GM18873 (cell line): ENCODE measurements around the gene IL32.

Source experiments
- ATAC-seq: cut with Tn5 transposase; IDR thresholded peaks from one replicate; pipeline ENCODE4 v1.9.1; 2021; ENCODE audit warnings: mild to moderate bottlenecking, moderate library complexity, moderate number of reproducible peaks; ENCODE audit not compliant: unreplicated experiment, low FRiP score

Gene IL32

DNA sequence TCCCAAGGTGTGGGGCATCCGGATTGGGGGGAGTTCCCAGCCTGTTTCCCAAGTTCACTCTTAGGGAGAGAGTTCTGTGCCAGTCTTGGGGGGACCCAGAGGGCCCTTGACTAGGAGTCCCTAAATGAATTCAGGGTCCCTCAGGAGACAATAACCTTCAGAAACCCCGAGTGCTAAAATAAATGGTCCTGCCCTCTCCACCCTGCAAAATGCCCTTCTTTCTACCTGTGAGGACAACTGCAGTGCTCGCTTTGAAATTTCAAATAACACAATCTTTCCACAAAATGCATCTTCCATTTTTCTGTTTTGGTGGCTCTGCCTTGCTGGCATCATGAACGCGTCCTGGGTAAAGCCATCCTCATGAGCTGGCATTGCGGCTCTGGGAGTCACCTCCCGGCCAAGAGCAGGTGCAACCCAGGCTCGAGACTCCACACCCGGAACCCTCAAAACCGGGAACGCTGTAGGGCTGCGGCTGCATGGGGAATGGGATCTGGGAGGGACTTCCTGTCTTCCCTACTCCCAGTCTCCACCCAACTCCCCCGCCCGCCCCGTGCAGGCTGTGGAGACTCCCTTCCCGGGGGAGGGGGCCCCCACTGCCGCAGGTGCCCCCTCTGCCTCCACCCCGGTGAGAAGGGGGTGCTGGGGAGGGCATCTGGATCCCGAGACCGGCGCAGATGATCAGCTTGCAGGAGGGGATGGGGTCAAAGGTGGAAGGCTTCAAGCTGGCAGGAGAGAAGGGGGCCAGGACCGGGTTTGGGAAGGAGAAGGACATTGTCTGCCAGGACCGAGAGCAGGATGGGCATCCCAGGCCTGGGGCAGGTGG lies 46.8 kb downstream of the IL32 start, which contains the start of gene ZNF205:
TSS of gene ZNF205 (plus strand) at position 529 of the 823 bp plus-strand sequence. CDS start 845 bp downstream, outside the sequence.
- no peak for ATAC-seq

DNA sequence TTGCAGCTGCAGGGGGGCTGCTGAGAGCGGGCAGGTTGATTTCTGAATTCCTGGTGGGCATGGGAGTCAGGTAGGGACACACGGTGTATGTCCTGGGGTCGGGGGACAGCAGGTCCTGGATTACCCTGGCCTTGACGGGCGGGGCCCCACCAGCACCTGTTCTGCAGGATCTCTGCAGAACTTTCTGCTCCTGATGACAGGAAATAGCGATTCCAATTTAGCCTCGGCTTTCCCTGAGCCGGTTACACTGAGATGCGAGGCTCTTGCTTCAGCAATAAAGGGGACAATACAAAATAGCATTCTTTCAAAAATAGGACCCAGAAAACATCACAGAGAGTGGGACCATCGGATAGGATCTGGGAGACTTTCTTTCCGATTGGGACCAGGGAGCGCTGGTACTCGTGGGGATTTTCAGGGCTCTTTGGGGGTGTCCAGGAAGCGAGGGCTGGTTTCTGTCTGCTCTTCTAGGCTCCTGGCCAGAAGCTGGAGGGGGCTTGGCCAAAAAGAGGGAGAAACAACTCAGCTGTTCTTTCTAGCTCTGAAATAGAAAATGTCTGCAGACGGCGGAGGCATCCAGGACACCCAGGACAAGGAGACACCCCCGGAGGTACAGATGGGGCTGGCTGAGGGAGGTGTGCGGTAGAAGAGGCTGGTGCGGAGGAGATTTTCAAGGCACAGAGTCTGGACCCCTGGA lies 47.6 kb downstream of the IL32 start:
- ATAC-seq, result no peak

DNA sequence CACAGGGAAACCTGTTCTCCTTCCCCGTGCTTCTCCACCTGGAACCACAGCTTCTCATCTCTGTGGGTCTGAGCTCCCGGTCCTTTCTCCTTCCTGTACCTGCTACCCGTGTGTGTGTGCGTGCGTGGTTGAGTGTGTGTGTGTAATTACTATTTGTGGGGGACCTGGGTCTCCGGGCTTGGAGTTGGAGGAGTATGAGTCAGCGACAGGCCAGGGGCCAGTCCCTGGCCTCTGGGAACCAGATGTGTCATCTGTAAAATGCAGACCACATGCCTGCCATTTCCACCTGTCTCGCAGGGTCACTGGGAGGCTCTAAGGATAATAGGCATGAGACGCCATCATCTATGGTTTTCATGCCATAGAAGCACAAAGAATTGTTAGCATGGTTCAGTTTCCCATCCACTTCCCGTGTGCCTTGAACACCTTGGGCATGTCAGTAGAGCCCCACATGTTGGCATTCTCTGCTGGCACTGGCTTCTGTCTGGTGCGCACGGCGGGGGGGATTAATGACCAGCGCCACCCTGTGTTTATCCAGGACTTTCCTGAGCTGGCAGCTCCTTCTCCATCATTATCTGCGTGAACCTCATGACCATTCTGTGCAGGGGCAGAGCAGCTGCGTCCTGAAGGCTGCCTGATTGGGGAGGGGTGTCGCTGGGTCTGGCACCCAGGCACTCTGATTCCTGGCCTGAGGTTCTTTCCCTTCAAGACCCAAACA lies 48.5 kb downstream of the IL32 start:
- ATAC-seq, result no peak

DNA sequence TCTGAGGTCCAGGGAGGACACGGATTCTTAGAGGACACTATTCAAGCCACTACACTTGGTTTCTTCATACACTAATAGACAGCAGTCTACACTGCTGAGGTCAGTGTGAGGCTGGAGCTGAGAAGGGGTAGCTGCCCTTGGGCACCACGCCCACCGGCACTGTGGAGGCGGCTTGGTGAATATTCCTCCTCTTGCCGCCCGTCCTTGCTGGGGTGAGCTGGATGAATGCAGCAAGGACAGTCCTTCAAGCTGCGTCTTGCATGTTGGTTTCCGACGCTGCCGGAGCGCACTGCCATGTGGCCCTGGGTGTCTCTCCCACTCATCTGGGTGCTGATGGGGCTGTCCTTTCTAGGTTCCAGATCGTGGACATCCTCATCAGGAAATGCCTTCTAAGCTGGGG lies 49.6 kb downstream of the IL32 start:
- ATAC-seq, result no peak

DNA sequence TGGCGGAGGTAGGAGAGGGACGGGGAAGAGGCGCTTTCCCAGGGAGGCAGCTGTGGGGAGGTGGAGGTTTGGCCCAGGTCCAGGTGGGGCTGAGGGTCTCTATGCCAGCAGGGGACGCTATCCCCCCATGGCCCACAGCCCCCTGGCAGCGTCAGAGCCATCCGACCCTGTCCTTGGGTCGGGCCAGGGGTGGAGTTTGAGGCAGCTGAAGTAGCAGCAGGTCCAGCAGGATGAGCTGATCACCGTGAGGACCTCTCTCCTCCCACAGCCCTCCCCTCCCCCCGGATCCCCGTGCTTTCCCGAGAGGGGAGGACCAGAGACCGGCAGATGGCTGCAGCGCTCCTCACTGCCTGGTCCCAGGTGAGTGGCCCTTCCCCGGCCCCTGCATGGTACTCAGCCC lies 50.1 kb downstream of the IL32 start:
- ATAC-seq, result no peak

DNA sequence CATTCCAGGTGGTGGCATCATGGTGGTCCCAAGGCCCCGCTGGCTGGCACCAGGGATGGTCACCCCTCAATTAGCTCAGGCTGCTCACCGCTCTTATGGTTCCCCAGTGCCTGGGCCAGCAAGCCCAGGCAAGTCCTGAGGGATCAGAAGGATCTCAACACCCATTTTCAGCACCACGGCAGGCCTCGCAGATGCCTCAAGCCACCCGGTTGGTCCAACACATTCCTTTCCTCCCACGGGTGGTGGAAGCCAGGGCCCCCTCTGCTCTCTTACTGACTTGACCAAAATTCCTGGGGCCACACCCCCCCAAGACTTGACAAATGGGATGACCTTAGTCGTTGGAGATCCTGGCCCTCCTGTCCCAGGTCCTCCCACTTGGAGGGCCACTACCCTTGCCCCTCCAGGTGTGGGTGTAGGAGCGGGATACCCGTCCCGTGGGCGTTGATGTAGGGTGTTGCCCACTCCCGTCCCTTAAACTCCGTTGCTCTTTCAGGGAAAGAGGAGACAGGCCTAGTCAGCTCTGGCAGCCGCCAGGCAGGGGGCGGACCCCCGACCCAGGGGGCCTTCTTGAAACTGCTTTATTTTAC lies 52.9 kb downstream of the IL32 start:
- ATAC-seq, result no peak

DNA sequence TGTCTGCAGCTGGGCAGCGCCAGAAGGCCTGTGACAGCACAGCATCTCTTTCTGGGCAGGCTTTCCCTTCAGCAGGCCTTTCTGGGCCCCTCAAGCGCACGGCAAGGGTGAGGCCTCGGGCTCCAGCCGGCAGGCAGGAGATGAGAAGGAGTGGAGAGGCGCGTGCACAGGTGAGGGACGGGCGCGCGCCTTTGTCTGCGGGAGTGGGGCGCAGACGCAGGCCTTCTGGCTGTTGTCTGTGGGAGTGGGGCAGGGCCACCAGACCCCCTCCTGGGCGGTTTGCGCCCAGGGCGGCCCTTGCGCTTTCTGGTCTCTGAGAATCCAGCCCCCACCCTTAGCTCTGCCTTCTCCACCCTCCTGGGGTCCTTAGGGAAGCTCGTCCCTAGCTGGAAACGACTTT lies 53.4 kb downstream of the IL32 start:
- ATAC-seq, result no peak
